ENCODE results near the gene KLHL25. TPM values are rescaled to one million over a fixed set of nuclear protein-coding genes. Genes with fewer than 3 reads are reported as not detected.
"Not testable (repeated sequence)": the region's sequence is repeated elsewhere in the genome, so short reads cannot be mapped to it uniquely, and the experiment has no call there.

KLHL25 gene
- 3.8 TPM for total RNA-seq
- long read RNA-seq, partial matches to known transcripts, result 7 of 11 reads
- long read RNA-seq, other reads (novel, unspliced or antisense), result 0 of 11 reads

- DNase-seq, result peak; percentile 97
Observed at GRCh38 chr15:85794598-85795336, at the start of gene KLHL25. TSS of gene KLHL25 (minus strand) at chr15:85794925. CDS start at chr15:85769810, 25,115 bp downstream.

GRCh38 chr15:85840802-85841152 is 46.1 kb upstream of the KLHL25 start:
- no peak for DNase-seq

More at GRCh38 chr15:85794598-85795336, at the start of gene KLHL25:
- intact Hi-C loops (cut with micrococcal nuclease), result no loop called here
- ATAC-seq, result peak; percentile 97

GRCh38 chr15:85840079-85840801 is 45.5 kb upstream of the KLHL25 start:
- intact Hi-C loops (cut with micrococcal nuclease), result no loop called here
- ATAC-seq (peak; percentile 92), DNase-seq (peak; percentile 90)

More at GRCh38 chr15:85840802-85841152, 46.1 kb upstream of the KLHL25 start:
- intact Hi-C loops (cut with micrococcal nuclease), result no loop called here
- ATAC-seq, result no peak

- no peak for DNase-seq
- intact Hi-C loops (cut with micrococcal nuclease), result no loop called here
- no peak for ATAC-seq
Observed at GRCh38 chr15:85839643-85840042, 44.9 kb upstream of the KLHL25 start.

GRCh38 chr15:85838655-85839054 is 43.9 kb upstream of the KLHL25 start:
- ATAC-seq, result no peak
- no peak for DNase-seq
- intact Hi-C loops (cut with micrococcal nuclease), result no loop called here

- intact Hi-C loops (cut with micrococcal nuclease), result no loop called here
- ATAC-seq (no peak), DNase-seq (no peak)
Observed at GRCh38 chr15:85837881-85838280, 43.2 kb upstream of the KLHL25 start.

- DNase-seq (no peak), ATAC-seq (no peak)
- intact Hi-C loops (cut with micrococcal nuclease), result no loop called here
Observed at GRCh38 chr15:85837011-85837433, 42.3 kb upstream of the KLHL25 start.

- DNase-seq (no peak), ATAC-seq (no peak)
- intact Hi-C loops (cut with micrococcal nuclease), result loop anchor here (5.0 kb wide), 1 partner anchor 102 kb away; no protein-coding TSS in a partner anchor
Observed at GRCh38 chr15:85834651-85835050, 39.9 kb upstream of the KLHL25 start.

- ATAC-seq, result no peak
- intact Hi-C loops (cut with micrococcal nuclease), result loop anchor here (5.0 kb wide), 1 partner anchor 100 kb away; no protein-coding TSS in a partner anchor
- DNase-seq, result no peak
Observed at GRCh38 chr15:85832394-85832793, 37.7 kb upstream of the KLHL25 start.

GRCh38 chr15:85831415-85832113 is 36.8 kb upstream of the KLHL25 start:
- peak; percentile 74 for DNase-seq
- ATAC-seq, result peak; percentile 92
- intact Hi-C loops (cut with micrococcal nuclease), result loop anchor here (5.0 kb wide), 1 partner anchor 99 kb away; no protein-coding TSS in a partner anchor

GRCh38 chr15:85829754-85830153 is 35.0 kb upstream of the KLHL25 start:
- not testable (repeated sequence) for ATAC-seq

GRCh38 chr15:85828874-85829273 is 34.1 kb upstream of the KLHL25 start:
- intact Hi-C loops (cut with micrococcal nuclease), result no loop called here
- ATAC-seq (no peak), DNase-seq (no peak)

More at GRCh38 chr15:85829754-85830153, 35.0 kb upstream of the KLHL25 start:
- intact Hi-C loops (cut with micrococcal nuclease), result loop anchor here (5.0 kb wide), 1 partner anchor 97 kb away; no protein-coding TSS in a partner anchor
- not testable (repeated sequence) for DNase-seq

- intact Hi-C loops (cut with micrococcal nuclease), result no loop called here
- no peak for DNase-seq
- no peak for ATAC-seq
Observed at GRCh38 chr15:85828126-85828525, 33.4 kb upstream of the KLHL25 start.

- DNase-seq, result no peak
- intact Hi-C loops (cut with micrococcal nuclease), result no loop called here
- no peak for ATAC-seq
Observed at GRCh38 chr15:85826756-85827515, 32.2 kb upstream of the KLHL25 start.

- ATAC-seq, result no peak
- DNase-seq, result no peak
- intact Hi-C loops (cut with micrococcal nuclease), result no loop called here
Observed at GRCh38 chr15:85825719-85826118, 31.0 kb upstream of the KLHL25 start.

GRCh38 chr15:85825118-85825517 is 30.4 kb upstream of the KLHL25 start:
- intact Hi-C loops (cut with micrococcal nuclease), result no loop called here
- ATAC-seq (no peak), DNase-seq (no peak)

GRCh38 chr15:85821545-85821944 is 26.8 kb upstream of the KLHL25 start:
- no peak for DNase-seq
- intact Hi-C loops (cut with micrococcal nuclease), result no loop called here
- ATAC-seq, result no peak

- no peak for ATAC-seq
- intact Hi-C loops (cut with micrococcal nuclease), result no loop called here
Observed at GRCh38 chr15:85819938-85820337, 25.2 kb upstream of the KLHL25 start.

GRCh38 chr15:85813234-85813633 is 18.5 kb upstream of the KLHL25 start:
- intact Hi-C loops (cut with micrococcal nuclease), result no loop called here
- DNase-seq (no peak), ATAC-seq (no peak)

More at GRCh38 chr15:85819938-85820337, 25.2 kb upstream of the KLHL25 start:
- no peak for DNase-seq

Data from left ventricle myocardium superior (tissue), 1 donor.